A549 (cell line): ENCODE measurements around the gene NRXN3. TPM values are rescaled to one million over a fixed set of nuclear protein-coding genes. Genes with fewer than 3 reads are reported as not detected.

Experiments used
- ATAC-seq, 2 experiments: fragments of 200-7000 bp in 1 of 2; fragments of >200 bp in 1 of 2; cut with Nextera tagmentation in 1 of 2; cut with Tn5 transposase in 1 of 2; 3 replicates each; pipeline versions ENCODE4 v1.8.0 to v1.9.1; 2018 to 2020; ENCODE audit warnings: mild to moderate bottlenecking in 1 of 2, moderate library complexity in 1 of 2
- CTCF ChIA-PET: fragments of 300-600 bp; sonication (Branson Sonifier 250); formaldehyde crosslinking; extraction: SDS; loops from one replicate; lab custom pipeline; 2021; ENCODE audit warnings: antibody characterized with exemption, inconsistent platforms; lab: Yijun Ruan, JAX
- POLR2A ChIA-PET: fragments of 350-600 bp; formaldehyde crosslinking; extraction: SDS; loops from one replicate; lab custom pipeline; 2021; ENCODE audit warnings: antibody characterized with exemption, inconsistent platforms; lab: Yijun Ruan, JAX
- DNase-seq, 2 experiments: peaks; one replicate each; pipeline versions ENCODE4 v3.0.0 to v3.0.0-alpha.2; 2011 to 2016; ENCODE audit warnings: low read depth in 1 of 2, low spot score in 1 of 2
- FAIRE-seq: peaks from 2 replicates; lab custom pipeline; 2011; peaks lifted over from hg19 to GRCh38; lab: Jason Lieb, UNC
- H3K27ac ChIP-seq, 2 experiments: fragments of >200 bp; sonication (Bioruptor Twin); formaldehyde crosslinking; 3 replicates each; pipeline ENCODE4 v1.5.1; 2016 to 2017
- H3K4me1 ChIP-seq: fragments of >200 bp; sonication (Bioruptor Twin); formaldehyde crosslinking; 3 replicates; pipeline ENCODE4 v1.6.1; 2016
- H3K4me2 ChIP-seq: fragments of >200 bp; sonication (Bioruptor Twin); formaldehyde crosslinking; 3 replicates; pipeline ENCODE4 v1.6.1; 2016
- H3K4me3 ChIP-seq: fragments of >200 bp; sonication (Bioruptor Twin); formaldehyde crosslinking; 3 replicates; pipeline ENCODE4 v1.5.1; 2016
- H3K9me3 ChIP-seq: fragments of >200 bp; sonication (Bioruptor Twin); formaldehyde crosslinking; 3 replicates; pipeline ENCODE4 v1.6.1; 2016
- BHLHE40 ChIP-seq: IDR thresholded peaks from 2 replicates; pipeline ENCODE4 v1.6.1; 2012; ENCODE audit warnings: low read depth, low read length, inconsistent platforms
- CBX2 ChIP-seq: fragments of 200-600 bp; sonication (generic); IDR thresholded peaks from 2 replicates; pipeline ENCODE4 v1.6.1; 2016; ENCODE audit warnings: low read depth, mild to moderate bottlenecking, borderline replicate concordance
- CBX8 ChIP-seq: fragments of 200-600 bp; sonication (generic); IDR thresholded peaks from 2 replicates; pipeline ENCODE4 v1.6.1; 2016
- CHD4 ChIP-seq: fragments of 200-600 bp; sonication (generic); IDR thresholded peaks from 2 replicates; pipeline ENCODE4 v1.6.1; 2016; ENCODE audit warnings: antibody characterized with exemption, mild to moderate bottlenecking, borderline replicate concordance
- EP300 ChIP-seq, 2 experiments: fragments of >200 bp; sonication (Bioruptor Twin); formaldehyde crosslinking; IDR thresholded peaks; 2 replicates in 1 of 2; 3 replicates in 1 of 2; pipeline ENCODE4 v1.6.1; 2016 to 2017
- ESRRA ChIP-seq: fragments of 150-350 bp; IDR thresholded peaks from 2 replicates; pipeline ENCODE4 v1.6.1; 2014; ENCODE audit warnings: mild to moderate bottlenecking, low read length, borderline replicate concordance
- FOSB ChIP-seq: fragments of 250-450 bp; sonication (Bioruptor Pico); IDR thresholded peaks from 2 replicates; pipeline ENCODE4 v1.5.0; 2020; ENCODE audit warnings: mild to moderate bottlenecking, moderate library complexity
- FOSL2 ChIP-seq, 2 experiments: fragments of 450-650 bp in 1 of 2; fragments of >200 bp in 1 of 2; sonication (Bioruptor Twin) in 1 of 2; formaldehyde crosslinking; IDR thresholded peaks; 2 replicates each; pipeline versions ENCODE4 v1.5.0 to v1.6.1; 2016 to 2020; ENCODE audit warnings: mild to moderate bottlenecking in 1 of 2, moderate library complexity in 1 of 2
- FOXS1 ChIP-seq: fragments of 250-450 bp; sonication (Bioruptor Pico); IDR thresholded peaks from 2 replicates; pipeline ENCODE4 v1.5.0; 2020; ENCODE audit warnings: mild to moderate bottlenecking, moderate library complexity
- HOXB13 ChIP-seq: fragments of 250-450 bp; sonication (Bioruptor Pico); IDR thresholded peaks from 2 replicates; pipeline ENCODE4 v1.5.0; 2020; ENCODE audit warnings: low read depth, mild to moderate bottlenecking, moderate library complexity
- HOXB5 ChIP-seq: fragments of 250-450 bp; sonication (Bioruptor Pico); IDR thresholded peaks from 2 replicates; pipeline ENCODE4 v1.5.0; 2020; ENCODE audit warnings: mild to moderate bottlenecking, moderate library complexity
- KDM5A ChIP-seq: fragments of 200-600 bp; sonication (generic); IDR thresholded peaks from 2 replicates; pipeline ENCODE4 v1.6.1; 2016; ENCODE audit warnings: antibody characterized with exemption, mild to moderate bottlenecking
- MAZ ChIP-seq: fragments of 150-350 bp; IDR thresholded peaks from 2 replicates; pipeline ENCODE4 v1.6.1; 2014; ENCODE audit warnings: antibody characterized with exemption, low read depth, low read length, borderline replicate concordance
- NFE2L2 ChIP-seq: fragments of 150-350 bp; conservative IDR thresholded peaks from 2 replicates; pipeline ENCODE4 v1.6.1; 2014; ENCODE audit warnings: low read length
- NPAS2 ChIP-seq: fragments of 250-450 bp; sonication (Bioruptor Pico); IDR thresholded peaks from 2 replicates; pipeline ENCODE4 v1.8.0; 2022; ENCODE audit warnings: mild to moderate bottlenecking, moderate library complexity, borderline replicate concordance
- NR3C1 ChIP-seq: fragments of >200 bp; sonication (Bioruptor Twin); formaldehyde crosslinking; IDR thresholded peaks from 3 replicates; pipeline ENCODE4 v1.6.1; 2017
- POLR2A ChIP-seq: IDR thresholded peaks from 2 replicates; pipeline ENCODE4 v1.6.1; 2012; ENCODE audit warnings: mild to moderate bottlenecking, low read length
- RNF2 ChIP-seq: fragments of 200-600 bp; sonication (generic); IDR thresholded peaks from 2 replicates; pipeline ENCODE4 v1.6.1; 2016; ENCODE audit warnings: low read depth, mild to moderate bottlenecking, antibody characterized with exemption, moderate library complexity, borderline replicate concordance
- SMC3 ChIP-seq: fragments of >200 bp; sonication (Bioruptor Twin); formaldehyde crosslinking; IDR thresholded peaks from 3 replicates; pipeline ENCODE4 v1.6.1; 2018; ENCODE audit warnings: inconsistent platforms
- SREBF2 ChIP-seq: fragments of 450-650 bp; IDR thresholded peaks from 2 replicates; pipeline ENCODE4 v1.6.1; 2014; ENCODE audit warnings: mild to moderate bottlenecking, moderate library complexity
- TFCP2L1 ChIP-seq: fragments of 250-450 bp; sonication (Bioruptor Pico); IDR thresholded peaks from 2 replicates; pipeline ENCODE4 v1.5.0; 2021; ENCODE audit warnings: mild to moderate bottlenecking
- TP53 ChIP-seq: fragments of 250-450 bp; sonication (Bioruptor Pico); IDR thresholded peaks from 2 replicates; pipeline ENCODE4 v1.5.0; 2021; ENCODE audit warnings: mild to moderate bottlenecking, moderate library complexity
- ZC3H11A ChIP-seq: fragments of 450-650 bp; IDR thresholded peaks from 2 replicates; pipeline ENCODE4 v1.6.1; 2014; ENCODE audit warnings: antibody characterized with exemption, mild to moderate bottlenecking
- ZNF302 ChIP-seq: fragments of 250-450 bp; sonication (Bioruptor Pico); IDR thresholded peaks from 2 replicates; pipeline ENCODE4 v1.9.0; 2021; ENCODE audit warnings: inconsistent platforms, mild to moderate bottlenecking, moderate library complexity
- WGBS: methylation state at CpG from one replicate; pipeline ENCODE4 v1.1.6; 2017; ENCODE audit errors: missing lambda C conversion rate; 5-methylcytosine and 5-hydroxymethylcytosine counted together
- polyA plus RNA-seq, 4 experiments: library from polyadenylated mRNA; depleted of rRNA in 3 of 4; stranded (reverse); fragments of >200 nt; fragmentation: RNase III in 1 of 4; extraction: RNeasy Plus Mini Kit Qiagen cat#74134 plus additional on column Dnase treatment in 1 of 4; gene quantifications; 2 replicates in 3 of 4; 3 replicates in 1 of 4; pipeline ENCODE4 v1.2.3, GENCODE V29; 2011 to 2017
- TF ChIP-seq, protein P1 (sequence below): fragments of >200 bp; sonication (Bioruptor Twin); formaldehyde crosslinking; IDR thresholded peaks from 2 replicates; pipeline ENCODE4 v1.6.1; 2016
- TF ChIP-seq, protein P2 (sequence below): fragments of >200 bp; sonication (Bioruptor Twin); formaldehyde crosslinking; IDR thresholded peaks from 3 replicates; pipeline ENCODE4 v1.5.1; 2016
- TF ChIP-seq, protein P3 (sequence below): fragments of 250-450 bp; sonication (Bioruptor Pico); IDR thresholded peaks from 2 replicates; pipeline ENCODE4 v1.5.0; 2021; ENCODE audit warnings: mild to moderate bottlenecking, moderate library complexity, borderline replicate concordance

Gene NRXN3
- polyA plus RNA-seq, 2 of the 4 experiments (the other 2 are of a cell fraction): 0.62 to 2.3 TPM

DNA sequence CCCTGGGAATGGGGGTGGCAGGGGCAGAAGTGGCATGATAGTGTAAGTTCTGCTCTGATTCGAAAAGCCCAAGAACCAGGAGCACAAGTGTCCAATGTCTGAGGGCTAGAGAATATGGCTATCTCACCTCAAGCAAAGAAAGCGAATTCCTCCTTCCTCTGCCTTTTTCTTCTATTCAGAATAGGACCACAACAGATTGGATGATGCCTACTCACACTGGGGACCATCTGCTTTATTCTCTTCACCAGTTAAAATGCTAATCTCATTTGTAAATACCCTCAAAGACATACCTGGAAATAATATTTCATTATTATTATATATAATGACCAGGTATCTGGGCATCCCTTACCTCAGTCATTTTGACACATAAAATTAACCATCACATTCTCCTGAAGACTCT is 808.7 kb downstream of the NRXN3 start:
- H3K4me1 ChIP-seq: no peaks in the 10 kb centered on the region
- CTCF ChIA-PET: interaction anchor here (1.0 kb wide), 1 partner anchor 9 kb away, joined by 4 read pairs; no protein-coding TSS in a partner anchor
- TF ChIP-seq MAZ (no peak), RNF2 (no peak), SMC3 (no peak), NR3C1 (no peak), FOSL2 (IDR thresholded peaks at IDR 0.05) (no peak), FOSL2 (CRISPR knock-in tag; IDR thresholded peaks at IDR 0.05) (no peak), ZNF302 (CRISPR knock-in tag) (no peak), BHLHE40 (no peak), ESRRA (no peak), HOXB5 (CRISPR knock-in tag) (no peak)
- TF ChIP-seq, protein P1, sequence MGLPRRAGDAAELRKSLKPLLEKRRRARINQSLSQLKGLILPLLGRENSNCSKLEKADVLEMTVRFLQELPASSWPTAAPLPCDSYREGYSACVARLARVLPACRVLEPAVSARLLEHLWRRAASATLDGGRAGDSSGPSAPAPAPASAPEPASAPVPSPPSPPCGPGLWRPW: no peak
- no peak overlapping the region for H3K4me2 ChIP-seq
- H3K27ac ChIP-seq: no peak overlapping the region
- POLR2A ChIA-PET: no interaction called here
- ATAC-seq: no peak
- 2% methylated on average over 2 of the region's 2 CpGs for WGBS
- FAIRE-seq: no peak
- DNase-seq: no peak
- no peak overlapping the region for H3K4me3 ChIP-seq
- no peaks in the 10 kb centered on the region for H3K9me3 ChIP-seq

DNA sequence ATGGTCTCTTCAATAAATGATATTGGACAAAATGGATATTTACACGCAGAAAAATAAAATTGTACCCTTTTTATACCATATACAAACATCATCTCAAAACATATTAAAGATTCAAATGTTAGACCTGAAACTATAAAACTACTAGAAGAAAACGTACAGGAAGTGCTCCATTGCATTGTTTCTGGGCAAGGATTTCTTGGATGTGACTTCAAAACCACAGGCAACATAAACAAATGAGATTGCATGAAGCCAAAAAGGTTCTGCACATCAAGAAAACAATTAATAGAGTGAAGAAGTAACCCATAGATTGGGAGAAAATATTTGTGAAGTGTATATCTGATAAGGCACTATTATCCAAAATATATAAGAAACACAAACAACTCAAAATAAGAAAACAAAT is 812.4 kb downstream of the NRXN3 start:
- no peak overlapping the region for H3K4me2 ChIP-seq
- 1% methylated on average over 2 of the region's 2 CpGs for WGBS
- no peaks in the 10 kb centered on the region for H3K9me3 ChIP-seq
- DNase-seq (no peak), FAIRE-seq (no peak), ATAC-seq (no peak)
- CTCF ChIA-PET: no interaction called here
- no peaks in the 10 kb centered on the region for H3K4me1 ChIP-seq
- no peak overlapping the region for H3K27ac ChIP-seq
- no peak overlapping the region for H3K4me3 ChIP-seq
- POLR2A ChIA-PET: no interaction called here
- TF ChIP-seq FOSB (no peak), SREBF2 (no peak), EP300 (IDR thresholded peaks at IDR 0.05) (no peak), TFCP2L1 (CRISPR knock-in tag) (no peak), POLR2A (no peak), CHD4 (no peak), ZC3H11A (no peak), KDM5A (no peak), FOSL2 (IDR thresholded peaks at IDR 0.05) (no peak), FOSL2 (CRISPR knock-in tag; IDR thresholded peaks at IDR 0.05) (no peak), RNF2 (no peak)
- TF ChIP-seq, protein P2, sequence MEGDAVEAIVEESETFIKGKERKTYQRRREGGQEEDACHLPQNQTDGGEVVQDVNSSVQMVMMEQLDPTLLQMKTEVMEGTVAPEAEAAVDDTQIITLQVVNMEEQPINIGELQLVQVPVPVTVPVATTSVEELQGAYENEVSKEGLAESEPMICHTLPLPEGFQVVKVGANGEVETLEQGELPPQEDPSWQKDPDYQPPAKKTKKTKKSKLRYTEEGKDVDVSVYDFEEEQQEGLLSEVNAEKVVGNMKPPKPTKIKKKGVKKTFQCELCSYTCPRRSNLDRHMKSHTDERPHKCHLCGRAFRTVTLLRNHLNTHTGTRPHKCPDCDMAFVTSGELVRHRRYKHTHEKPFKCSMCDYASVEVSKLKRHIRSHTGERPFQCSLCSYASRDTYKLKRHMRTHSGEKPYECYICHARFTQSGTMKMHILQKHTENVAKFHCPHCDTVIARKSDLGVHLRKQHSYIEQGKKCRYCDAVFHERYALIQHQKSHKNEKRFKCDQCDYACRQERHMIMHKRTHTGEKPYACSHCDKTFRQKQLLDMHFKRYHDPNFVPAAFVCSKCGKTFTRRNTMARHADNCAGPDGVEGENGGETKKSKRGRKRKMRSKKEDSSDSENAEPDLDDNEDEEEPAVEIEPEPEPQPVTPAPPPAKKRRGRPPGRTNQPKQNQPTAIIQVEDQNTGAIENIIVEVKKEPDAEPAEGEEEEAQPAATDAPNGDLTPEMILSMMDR: no peak
- TF ChIP-seq, protein P3, sequence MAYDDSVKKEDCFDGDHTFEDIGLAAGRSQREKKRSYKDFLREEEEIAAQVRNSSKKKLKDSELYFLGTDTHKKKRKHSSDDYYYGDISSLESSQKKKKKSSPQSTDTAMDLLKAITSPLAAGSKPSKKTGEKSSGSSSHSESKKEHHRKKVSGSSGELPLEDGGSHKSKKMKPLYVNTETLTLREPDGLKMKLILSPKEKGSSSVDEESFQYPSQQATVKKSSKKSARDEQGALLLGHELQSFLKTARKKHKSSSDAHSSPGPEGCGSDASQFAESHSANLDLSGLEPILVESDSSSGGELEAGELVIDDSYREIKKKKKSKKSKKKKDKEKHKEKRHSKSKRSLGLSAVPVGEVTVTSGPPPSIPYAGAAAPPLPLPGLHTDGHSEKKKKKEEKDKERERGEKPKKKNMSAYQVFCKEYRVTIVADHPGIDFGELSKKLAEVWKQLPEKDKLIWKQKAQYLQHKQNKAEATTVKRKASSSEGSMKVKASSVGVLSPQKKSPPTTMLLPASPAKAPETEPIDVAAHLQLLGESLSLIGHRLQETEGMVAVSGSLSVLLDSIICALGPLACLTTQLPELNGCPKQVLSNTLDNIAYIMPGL (CRISPR knock-in tag): no peak

DNA sequence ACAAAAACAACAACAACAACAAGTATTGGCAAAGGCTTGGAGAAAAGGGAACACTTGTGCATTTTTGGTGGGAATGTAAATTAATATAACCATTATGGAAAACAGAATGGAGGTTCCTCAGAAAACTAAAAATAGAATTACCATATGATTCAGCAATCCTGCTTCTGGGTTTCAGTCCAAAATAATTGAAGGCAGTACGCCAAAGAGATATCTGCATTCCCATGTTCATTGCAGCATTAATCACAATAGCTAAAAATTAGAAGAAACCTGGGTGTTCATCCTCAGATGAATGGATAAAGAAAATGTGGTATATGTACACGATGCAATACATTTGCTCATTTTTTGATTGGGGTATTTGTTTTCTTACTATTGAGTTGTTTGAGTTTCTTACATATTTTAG is 813.0 kb downstream of the NRXN3 start:
- 4% methylated on average over 2 of the region's 2 CpGs for WGBS
- POLR2A ChIA-PET: no interaction called here
- H3K4me1 ChIP-seq: no peaks in the 10 kb centered on the region
- TF ChIP-seq KDM5A (no peak), SMC3 (no peak), FOSL2 (IDR thresholded peaks at IDR 0.05) (no peak), FOSL2 (CRISPR knock-in tag; IDR thresholded peaks at IDR 0.05) (no peak), TP53 (CRISPR knock-in tag) (no peak), NPAS2 (no peak), CBX2 (no peak), NFE2L2 (no peak), HOXB13 (no peak), FOXS1 (CRISPR knock-in tag) (no peak), CBX8 (no peak)
- TF ChIP-seq, protein P2: no peak
- TF ChIP-seq, protein P3 (CRISPR knock-in tag): no peak

More for the DNA sequence above, 813.0 kb downstream of the NRXN3 start:
- DNase-seq (no peak), FAIRE-seq (no peak), ATAC-seq (no peak)
- Histone ChIP-seq H3K4me3 (no peak overlapping the region), H3K27ac (no peak overlapping the region), H3K9me3 (no peaks in the 10 kb centered on the region), H3K4me2 (no peak overlapping the region)
- CTCF ChIA-PET: no interaction called here
